GM18505 (cell line): ENCODE data around the gene NPHP4.

ENCODE experiments used
- ATAC-seq: cut with Tn5 transposase; IDR thresholded peaks from one replicate; pipeline ENCODE4 v1.9.1; 2021; ENCODE audit not compliant: unreplicated experiment
- POLR2A ChIP-seq: IDR thresholded peaks from 4 replicates; pipeline ENCODE4 v1.6.1; 2011; ENCODE audit warnings: borderline replicate concordance; ENCODE audit not compliant: insufficient read depth, insufficient read length; ENCODE audit errors: extremely low read depth

The NPHP4 gene

GRCh38 chr1:6012529-6013318, 20.5 kb upstream of the NPHP4 start:
- no peak for ATAC-seq
- no peak for TF ChIP-seq POLR2A

GRCh38 chr1:6011946-6012258, 19.7 kb upstream of the NPHP4 start:
- ATAC-seq: no peak
- TF ChIP-seq POLR2A: no peak

GRCh38 chr1:6011161-6011945, 19.1 kb upstream of the NPHP4 start:
- no peak for TF ChIP-seq POLR2A
- ATAC-seq: no peak

- no peak for ATAC-seq
- TF ChIP-seq POLR2A: no peak
Observed at GRCh38 chr1:6010554-6010953, 18.3 kb upstream of the NPHP4 start.

GRCh38 chr1:6009120-6010040, 17.2 kb upstream of the NPHP4 start:
- TF ChIP-seq POLR2A: no peak
- no peak for ATAC-seq

- no peak for TF ChIP-seq POLR2A
- ATAC-seq: no peak
Observed at GRCh38 chr1:6008696-6009095, 16.5 kb upstream of the NPHP4 start.

GRCh38 chr1:6008084-6008415, 15.8 kb upstream of the NPHP4 start:
- TF ChIP-seq POLR2A: no peak
- ATAC-seq: no peak

- no peak for TF ChIP-seq POLR2A
- no peak for ATAC-seq
Observed at GRCh38 chr1:6007318-6008083, 15.3 kb upstream of the NPHP4 start.

GRCh38 chr1:6006882-6007281, 14.7 kb upstream of the NPHP4 start:
- no peak for ATAC-seq
- TF ChIP-seq POLR2A: no peak

- no peak for TF ChIP-seq POLR2A
- no peak for ATAC-seq
Observed at GRCh38 chr1:6005276-6005917, 13.2 kb upstream of the NPHP4 start.

GRCh38 chr1:6004412-6005123, 12.3 kb upstream of the NPHP4 start:
- TF ChIP-seq POLR2A: no peak
- ATAC-seq: no peak
